GM19043 (cell line): ENCODE data around the gene EEPD1.
"Not testable (repeated sequence)": the region's sequence is repeated elsewhere in the genome, so short reads cannot be mapped to it uniquely, and the experiment has no call there.

Experiments used
- ATAC-seq: cut with Tn5 transposase; IDR thresholded peaks from one replicate; pipeline ENCODE4 v1.9.1; 2021; ENCODE audit warnings: low read depth; ENCODE audit not compliant: unreplicated experiment

EEPD1 gene

DNA sequence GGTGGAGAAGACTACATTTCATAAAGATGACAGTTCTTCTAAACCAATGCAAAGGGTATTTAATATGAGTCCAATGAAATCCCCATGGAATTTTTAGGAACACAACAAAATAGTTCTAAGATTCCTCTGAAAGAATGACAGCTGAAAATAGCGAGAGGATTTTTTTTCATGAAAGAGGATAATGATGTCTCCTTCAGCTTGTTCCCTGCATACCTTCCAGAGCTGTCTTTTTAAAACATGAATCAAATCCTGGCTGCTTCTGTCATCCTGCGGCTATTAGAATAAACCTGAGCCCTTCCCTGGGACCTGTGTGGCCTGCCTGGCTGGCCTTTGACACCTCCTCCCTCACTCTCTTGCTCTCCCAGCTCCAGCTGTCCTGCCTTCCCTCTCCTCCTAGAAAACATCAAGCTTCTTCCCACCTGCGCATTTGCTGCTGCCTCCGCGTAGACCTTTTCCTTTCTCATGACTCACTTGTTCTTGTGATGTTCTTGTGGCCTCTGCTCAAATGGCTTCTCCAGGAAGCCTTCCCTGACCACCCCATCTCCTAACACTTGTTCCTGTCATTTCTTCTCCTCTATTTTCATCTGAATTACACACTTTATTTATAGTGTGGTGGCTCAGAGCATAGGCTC lies 57.4 kb downstream of the EEPD1 start:
- ATAC-seq = no peak

DNA sequence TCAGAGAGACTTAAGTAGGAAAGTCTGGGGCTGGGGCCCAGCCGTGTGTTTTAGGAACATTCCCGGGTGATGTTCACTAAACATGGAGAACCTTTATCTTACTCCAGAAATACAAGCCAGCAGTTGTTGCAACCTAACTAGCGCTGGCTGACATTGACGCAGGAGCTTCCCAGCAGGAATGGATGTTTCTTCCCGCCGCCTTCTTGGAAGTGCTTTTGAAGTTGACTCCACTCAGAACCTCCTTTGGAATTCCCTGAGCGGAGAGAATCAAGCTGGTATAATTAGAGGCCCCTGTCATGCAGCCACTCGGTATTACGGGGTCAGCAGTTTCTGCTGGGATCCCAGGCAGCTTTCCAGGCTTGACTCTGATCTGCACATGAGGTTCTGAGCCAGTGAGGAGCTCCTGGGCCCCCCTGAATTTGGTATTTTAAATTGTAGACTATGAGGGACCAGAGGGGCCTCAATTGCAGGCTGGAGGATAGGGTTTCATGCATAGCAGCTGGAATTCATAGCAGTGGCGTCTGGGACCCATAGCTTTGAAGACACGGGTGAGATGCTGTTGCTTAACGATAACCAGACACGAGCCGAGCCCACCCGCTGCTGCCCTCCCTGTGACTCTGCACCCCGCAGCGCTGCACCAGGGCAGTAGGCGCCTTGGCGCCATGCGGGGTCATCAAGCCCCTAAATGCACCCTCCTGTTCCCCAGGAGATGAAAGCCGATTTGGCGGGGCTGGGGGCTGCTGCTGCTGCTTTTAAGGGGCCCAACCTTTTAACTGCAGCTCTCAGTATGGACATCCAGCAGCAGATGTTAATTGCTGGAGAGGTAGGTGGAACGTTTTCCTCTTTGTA lies 61.8 kb downstream of the EEPD1 start:
- ATAC-seq = no peak

- ATAC-seq = no peak
These were observed 62.4 kb downstream of the EEPD1 start for GRCh38 chr7:36215457-36215765.

- ATAC-seq = no peak
These were observed 63.1 kb downstream of the EEPD1 start for GRCh38 chr7:36216063-36216684.

GRCh38 chr7:36217211-36217960 lies 64.3 kb downstream of the EEPD1 start:
- no peak for ATAC-seq

DNA sequence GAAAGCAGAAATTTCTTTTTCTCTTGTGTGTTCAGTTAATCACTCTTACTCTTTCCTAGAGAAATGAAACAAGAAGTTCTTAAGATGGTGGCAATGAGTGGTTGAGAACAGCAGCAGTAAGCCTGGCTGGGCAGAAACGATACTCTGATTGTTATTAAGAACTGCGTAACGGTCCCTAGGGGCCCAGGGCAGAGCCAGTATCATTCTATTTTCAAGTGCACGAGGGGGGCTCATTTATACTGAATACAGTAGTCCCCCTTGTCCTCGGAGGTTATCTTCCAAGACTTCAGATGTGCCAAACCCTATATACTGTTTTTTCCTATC lies 64.9 kb downstream of the EEPD1 start:
- no peak for ATAC-seq

DNA sequence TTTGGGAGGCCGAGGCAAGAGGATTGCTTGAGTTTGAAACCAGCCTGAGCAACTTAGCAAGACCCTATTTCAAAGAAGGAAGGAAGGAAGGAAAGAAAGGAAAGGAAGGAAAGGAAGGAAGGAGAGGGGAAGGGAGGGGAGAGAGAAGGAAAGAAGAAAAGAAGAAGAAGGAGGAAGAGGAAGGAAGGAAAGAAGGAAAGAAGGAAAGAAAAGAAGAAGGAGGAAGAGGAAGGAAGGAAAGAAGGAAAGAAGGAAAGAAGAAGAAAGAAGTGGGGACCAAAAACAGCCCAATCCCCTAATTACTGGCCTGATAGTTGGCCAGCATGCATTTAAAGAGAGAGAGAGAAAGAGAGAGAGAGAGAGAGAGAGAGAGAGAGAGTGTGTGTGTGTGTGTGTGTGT lies 66.4 kb downstream of the EEPD1 start:
- no peak for ATAC-seq

DNA sequence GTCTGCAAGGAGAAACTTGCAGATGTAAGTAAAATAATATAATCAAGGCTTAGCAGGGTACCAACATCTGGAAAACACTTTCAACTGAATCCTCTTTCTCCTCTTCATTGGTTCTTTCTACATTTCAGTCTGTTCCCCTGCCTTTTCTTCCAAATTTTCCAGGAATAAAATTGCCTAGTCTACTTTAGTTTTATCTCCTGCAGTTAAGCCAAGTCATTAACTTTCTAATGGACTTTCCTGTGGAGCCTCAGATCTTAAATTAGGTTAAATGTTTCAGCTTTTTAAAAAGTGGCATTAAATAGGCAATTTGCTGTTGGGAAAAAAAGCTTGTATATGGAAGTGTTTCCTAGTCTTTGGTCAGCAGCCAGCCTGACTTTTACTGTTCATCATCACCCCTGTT lies 70.8 kb downstream of the EEPD1 start:
- ATAC-seq = no peak

DNA sequence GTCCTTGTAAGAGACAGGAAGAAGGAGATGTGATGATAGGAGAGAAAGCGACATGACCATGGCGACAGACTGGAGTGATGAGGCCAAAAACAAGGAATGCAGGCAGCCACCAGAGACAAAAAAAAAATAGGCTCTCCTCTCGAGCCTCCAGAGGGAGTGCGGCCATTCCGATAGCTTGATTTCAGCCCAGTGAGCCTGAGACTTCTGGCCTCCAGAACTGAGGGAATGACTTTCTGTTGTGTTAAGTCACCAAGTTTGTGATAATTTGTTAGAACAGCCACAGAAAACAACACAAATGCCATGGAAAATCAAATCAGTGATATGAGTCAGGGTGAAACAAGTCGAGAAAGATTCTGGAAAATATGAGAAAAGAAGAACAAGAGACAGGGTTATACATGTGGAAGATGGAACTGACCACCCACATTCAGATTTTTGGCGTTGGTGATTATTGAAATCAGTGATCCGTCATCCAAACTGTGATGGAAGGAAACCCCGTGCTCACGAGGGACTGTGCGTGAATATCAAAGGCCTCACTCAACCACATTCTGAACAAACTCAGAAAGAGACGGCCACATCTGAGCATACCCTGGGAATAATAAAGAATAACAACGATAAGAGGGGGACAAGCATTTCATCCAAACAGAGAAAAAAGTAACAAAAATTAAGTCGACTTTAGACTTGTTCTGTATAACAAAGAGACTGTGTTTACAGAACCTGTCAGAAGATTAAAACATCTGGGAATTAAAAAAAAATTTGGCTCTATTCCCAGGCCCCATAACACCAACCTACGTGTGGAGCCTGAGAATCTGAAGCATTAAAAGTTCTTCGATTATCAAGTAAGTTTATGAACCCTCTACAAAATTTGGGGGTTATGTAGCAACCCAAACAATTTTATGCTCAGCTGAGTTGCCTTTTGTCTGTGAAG lies 72.1 kb downstream of the EEPD1 start:
- ATAC-seq = no peak

DNA sequence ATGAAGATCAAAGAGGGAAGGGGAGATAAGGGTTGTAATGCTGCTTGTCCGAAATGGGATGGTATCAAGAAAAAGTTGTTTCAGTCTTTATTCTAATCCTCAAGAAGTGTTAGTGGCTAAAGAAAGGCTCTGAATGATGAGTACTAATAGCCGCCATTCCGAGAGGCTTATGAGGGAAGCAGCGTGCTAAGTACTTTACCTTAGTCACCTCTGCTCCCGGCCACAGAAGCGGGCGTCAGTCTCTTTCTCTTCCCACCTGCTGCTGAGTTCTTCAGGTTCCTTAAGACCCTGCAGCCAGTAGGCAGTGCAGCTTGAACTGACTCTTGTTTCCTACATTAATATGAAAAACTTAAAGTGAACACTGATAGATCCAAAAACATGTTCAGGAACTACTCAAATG lies 73.1 kb downstream of the EEPD1 start:
- no peak for ATAC-seq

- ATAC-seq = no peak
These were observed 74.2 kb downstream of the EEPD1 start for GRCh38 chr7:36227223-36227622.

GRCh38 chr7:36228039-36228438 lies 75.0 kb downstream of the EEPD1 start:
- ATAC-seq = no peak

- no peak for ATAC-seq
These were observed 78.4 kb downstream of the EEPD1 start for GRCh38 chr7:36231406-36231805.

DNA sequence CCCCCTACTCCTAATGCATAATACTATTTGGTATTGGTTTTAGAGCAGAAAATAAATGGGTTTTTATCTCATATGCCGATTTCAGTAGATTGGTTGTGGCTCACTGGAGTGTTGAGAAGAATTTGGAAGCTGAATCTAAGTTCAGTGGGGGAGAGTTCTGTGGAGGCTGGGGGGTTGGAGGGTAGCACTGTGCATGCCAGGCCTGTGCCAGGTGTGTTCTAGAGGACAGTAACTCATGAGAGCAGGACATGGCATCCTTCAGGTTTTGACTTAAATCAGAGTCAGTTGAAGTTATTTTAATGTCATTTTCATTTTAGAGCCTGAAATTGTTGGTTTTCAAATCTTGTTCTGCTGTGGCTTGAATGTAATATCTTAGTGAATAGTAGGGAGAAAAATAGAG lies 79.5 kb downstream of the EEPD1 start:
- ATAC-seq = no peak

DNA sequence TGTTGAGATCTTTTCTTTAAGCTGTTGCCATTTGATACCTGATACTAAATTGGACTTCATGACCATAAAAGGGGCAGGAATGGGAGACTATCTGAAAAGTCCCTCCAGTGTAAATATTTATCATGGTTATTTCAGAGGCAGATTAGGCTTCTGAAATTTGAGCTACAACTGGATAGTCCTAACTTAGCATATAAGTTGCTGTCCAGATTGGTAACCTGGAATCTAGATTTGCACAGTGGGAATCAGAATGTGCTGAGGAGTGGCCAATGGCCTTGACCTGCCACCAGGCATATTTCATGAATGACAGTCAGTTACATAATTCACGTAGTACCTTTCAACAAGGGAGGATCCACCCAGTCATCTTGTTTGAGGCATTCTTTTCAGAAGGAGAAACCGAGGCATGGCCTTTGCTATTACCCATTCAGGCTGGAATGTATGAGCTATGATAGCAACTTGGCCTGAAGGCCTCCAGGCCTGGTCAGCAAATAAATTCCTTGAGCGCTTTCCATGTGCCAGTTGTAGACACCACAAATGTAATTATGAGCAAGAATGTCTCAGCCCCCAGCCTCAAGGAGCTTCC lies 80.0 kb downstream of the EEPD1 start:
- no peak for ATAC-seq

- ATAC-seq = no peak
These were observed 83.0 kb downstream of the EEPD1 start for GRCh38 chr7:36236073-36236472.

GRCh38 chr7:36238138-36238537 lies 85.1 kb downstream of the EEPD1 start:
- ATAC-seq = no peak

DNA sequence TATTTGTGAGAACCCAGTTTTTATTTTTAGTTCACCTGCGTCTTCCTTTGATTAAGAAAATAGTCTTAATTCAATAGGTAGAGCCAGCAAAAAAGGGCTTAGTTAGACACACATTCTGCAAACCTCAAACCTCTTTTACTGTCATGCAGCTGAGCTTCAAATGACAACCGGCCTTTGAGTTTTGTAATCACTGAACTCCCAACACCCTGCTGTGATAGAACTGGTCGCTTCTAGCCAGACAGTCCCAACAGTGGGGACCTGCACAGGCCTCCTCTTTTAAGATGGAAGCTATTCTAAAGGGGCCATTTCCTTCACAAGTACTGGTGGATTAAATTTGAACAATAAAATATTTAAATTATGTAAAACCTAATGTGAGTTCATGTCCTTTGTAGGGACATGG lies 90.3 kb downstream of the EEPD1 start:
- ATAC-seq = not testable (repeated sequence)

GRCh38 chr7:36244001-36244400 lies 90.9 kb downstream of the EEPD1 start:
- not testable (repeated sequence) for ATAC-seq

DNA sequence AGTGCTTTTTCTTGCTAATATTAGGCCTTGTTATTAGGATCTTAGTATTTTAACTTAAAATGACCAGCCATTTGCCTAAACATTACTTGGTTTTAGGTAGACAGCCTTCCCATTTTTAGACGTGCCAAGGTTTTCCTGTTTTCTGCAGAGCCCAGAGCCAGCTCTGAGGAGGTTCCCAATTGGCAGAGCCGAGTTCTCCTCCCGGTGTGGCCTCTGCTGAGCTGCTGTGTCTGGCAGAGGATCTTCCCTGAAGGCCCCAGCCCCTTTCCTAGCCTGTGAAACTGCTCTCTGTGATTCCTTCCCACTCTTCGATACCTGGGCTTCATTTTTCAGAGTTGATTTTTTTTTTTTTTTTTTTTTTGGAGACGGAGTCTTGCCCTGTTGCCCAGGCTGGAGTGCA lies 91.4 kb downstream of the EEPD1 start:
- ATAC-seq = no peak
